Transverse colon (tissue), 4 donors: ENCODE results near the gene DMD. TPM values are rescaled to one million over a fixed set of nuclear protein-coding genes. Genes with fewer than 3 reads are reported as not detected.

ENCODE experiments used
- DNase-seq: peaks from one replicate; pipeline ENCODE4 v3.0.0-alpha.2; 2019
- H3K27ac ChIP-seq, 4 donors: fragments of 200-600 bp; sonication (generic); 2 replicates each; pipeline ENCODE4 v1.5.1; 2016 to 2018; ENCODE audit warnings: inconsistent platforms in 4 of 4
- H3K27me3 ChIP-seq: fragments of 200-600 bp; sonication (generic); 2 replicates; pipeline ENCODE4 v1.5.1; 2017; ENCODE audit warnings: inconsistent platforms
- H3K36me3 ChIP-seq, 4 donors: fragments of 200-600 bp; sonication (generic); 2 replicates each; pipeline ENCODE4 v1.5.1; 2017 to 2019; ENCODE audit warnings: inconsistent platforms in 4 of 4
- H3K4me1 ChIP-seq, 4 donors: fragments of 200-600 bp; sonication (generic); 2 replicates each; pipeline ENCODE4 v1.5.1; 2017 to 2020; ENCODE audit warnings: inconsistent platforms in 4 of 4
- H3K4me3 ChIP-seq, 4 donors: fragments of 200-600 bp; sonication (generic); 1 replicate in 1 of 4; 2 replicates in 3 of 4; pipeline versions ENCODE4 v1.5.1 to v1.6.1; 2017 to 2019; ENCODE audit warnings: inconsistent platforms in 4 of 4
- H3K9me3 ChIP-seq, 2 donors: fragments of 200-600 bp; sonication (generic); 2 replicates each; pipeline ENCODE4 v1.5.1; 2017 to 2019; ENCODE audit warnings: inconsistent platforms in 2 of 2
- EP300 ChIP-seq: sonication (generic); formaldehyde crosslinking; IDR thresholded peaks from one replicate; pipeline ENCODE4 v1.6.1; 2017; ENCODE audit warnings: antibody characterized with exemption, low read depth
- POLR2A ChIP-seq: fragments of 450-650 bp; IDR thresholded peaks from one replicate; pipeline ENCODE4 v1.6.1; 2016; ENCODE audit warnings: antibody characterized with exemption, mild to moderate bottlenecking, moderate library complexity
- POLR2AphosphoS5 ChIP-seq, 3 donors: sonication (generic); formaldehyde crosslinking; IDR thresholded peaks; one replicate each; pipeline ENCODE4 v1.6.1; 2016; ENCODE audit warnings: antibody characterized with exemption in 3 of 3
- WGBS, 2 donors: methylation state at CpG; one replicate each; pipeline ENCODE4 v1.1.5; 2018; ENCODE audit warnings: low coverage in 1 of 2; 5-methylcytosine and 5-hydroxymethylcytosine counted together
- in situ Hi-C, 4 donors: fragments of 200-750 bp; cut with MboI; loops; one replicate each; pipeline versions ENCODE4 v1.15.0 to v1.15.1; 2017; ENCODE audit warnings: low sequenced_read_pairs in 3 of 4, low pct_ligation_motif_present in 1 of 4, low pct_unique_long_range_greater_than_20kb in 1 of 4
- intact Hi-C: fragments of 100-400 bp; cut with DNase I; formaldehyde crosslinking; loops from one replicate; pipeline ENCODE4 v1.15.1; 2023; ENCODE audit warnings: low total_unique reads
- total RNA-seq, 4 donors: library from RNA; depleted of rRNA; stranded (reverse); fragments of >200 nt; gene quantifications; one replicate each; pipeline ENCODE4 v1.1.0, GENCODE V29; 2016
- TF ChIP-seq, protein P1 (sequence below), 5 experiments: fragments of 200-600 bp in 3 of 5; fragments of 450-650 bp in 2 of 5; sonication (generic) in 3 of 5; IDR thresholded peaks; 1 replicate in 2 of 5; 2 replicates in 3 of 5; pipeline ENCODE4 v1.5.1; 2016 to 2017; ENCODE audit warnings: antibody characterized with exemption in 5 of 5, inconsistent platforms in 3 of 5, mild to moderate bottlenecking in 2 of 5, moderate library complexity in 1 of 5

The DMD gene
- total RNA-seq, 4 donors from 2014 or later, result 20.9 to 44.6 (median 32.5) TPM

DNA sequence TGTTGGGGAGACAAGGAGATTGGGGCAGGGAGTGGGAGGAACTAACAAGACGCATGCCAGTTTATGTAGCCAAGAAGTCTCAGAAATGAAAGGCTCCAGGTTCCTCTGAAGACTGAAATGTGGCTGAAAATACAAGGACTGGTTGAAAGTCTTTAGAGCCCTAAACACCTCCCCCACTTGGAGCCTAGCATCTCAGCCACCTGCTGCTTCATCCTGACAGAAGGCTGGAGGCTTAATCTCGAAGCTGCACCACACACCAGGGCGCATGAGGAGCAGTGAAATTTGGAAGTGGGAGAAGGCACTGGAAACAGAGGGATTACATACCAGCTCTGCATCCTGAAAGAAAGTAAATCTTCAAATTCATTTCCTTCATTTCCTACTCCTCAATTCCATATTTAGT is 1978.8 kb downstream of the DMD start:
- Histone ChIP-seq H3K9me3 (no peaks in the 10 kb centered on the region), H3K27me3 (no peaks in the 10 kb centered on the region), H3K4me1 (no peaks in the 10 kb centered on the region), H3K27ac (no peak overlapping the region), H3K4me3 (no peak overlapping the region), H3K36me3 (no peaks in the 10 kb centered on the region)
- no peak for DNase-seq
- no peak for TF ChIP-seq EP300
- no peak for TF ChIP-seq POLR2AphosphoS5 (IDR thresholded peaks at IDR 0.05)
- TF ChIP-seq, protein P1, sequence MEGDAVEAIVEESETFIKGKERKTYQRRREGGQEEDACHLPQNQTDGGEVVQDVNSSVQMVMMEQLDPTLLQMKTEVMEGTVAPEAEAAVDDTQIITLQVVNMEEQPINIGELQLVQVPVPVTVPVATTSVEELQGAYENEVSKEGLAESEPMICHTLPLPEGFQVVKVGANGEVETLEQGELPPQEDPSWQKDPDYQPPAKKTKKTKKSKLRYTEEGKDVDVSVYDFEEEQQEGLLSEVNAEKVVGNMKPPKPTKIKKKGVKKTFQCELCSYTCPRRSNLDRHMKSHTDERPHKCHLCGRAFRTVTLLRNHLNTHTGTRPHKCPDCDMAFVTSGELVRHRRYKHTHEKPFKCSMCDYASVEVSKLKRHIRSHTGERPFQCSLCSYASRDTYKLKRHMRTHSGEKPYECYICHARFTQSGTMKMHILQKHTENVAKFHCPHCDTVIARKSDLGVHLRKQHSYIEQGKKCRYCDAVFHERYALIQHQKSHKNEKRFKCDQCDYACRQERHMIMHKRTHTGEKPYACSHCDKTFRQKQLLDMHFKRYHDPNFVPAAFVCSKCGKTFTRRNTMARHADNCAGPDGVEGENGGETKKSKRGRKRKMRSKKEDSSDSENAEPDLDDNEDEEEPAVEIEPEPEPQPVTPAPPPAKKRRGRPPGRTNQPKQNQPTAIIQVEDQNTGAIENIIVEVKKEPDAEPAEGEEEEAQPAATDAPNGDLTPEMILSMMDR (IDR thresholded peaks at IDR 0.05), result no peak
- no peak for TF ChIP-seq POLR2A
- WGBS, 2 donors, result 55% methylated on average over 3 of the region's 3 CpGs; no CpG with 5 or more reads in 1 of the 2 donors
- in situ Hi-C loops, result no loop called here
- intact Hi-C loops, result no loop called here

DNA sequence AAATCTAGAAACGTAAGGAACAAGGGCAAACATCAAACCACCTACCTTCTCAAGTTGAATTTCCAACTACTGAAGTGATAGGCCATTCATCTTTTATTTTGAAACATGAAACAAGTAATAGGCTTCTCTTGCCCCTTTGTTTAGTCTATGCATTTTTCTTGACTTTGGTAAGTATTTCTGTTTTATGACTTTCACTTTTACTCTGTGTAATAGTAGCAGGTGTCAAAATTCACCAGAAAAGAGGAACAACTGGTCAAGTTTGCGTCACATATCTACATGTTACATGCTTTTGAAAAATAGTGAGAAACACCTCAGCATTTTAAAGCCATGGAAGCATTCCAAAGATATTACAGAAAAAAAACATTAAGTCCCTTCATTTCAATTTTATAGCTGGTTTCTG is 1982.4 kb downstream of the DMD start:
- no peak for DNase-seq
- no peak for TF ChIP-seq EP300
- TF ChIP-seq, protein P1 (IDR thresholded peaks at IDR 0.05), result no peak
- Histone ChIP-seq H3K4me3 (no peak overlapping the region), H3K4me1 (no peaks in the 10 kb centered on the region), H3K36me3 (no peaks in the 10 kb centered on the region), H3K9me3 (no peaks in the 10 kb centered on the region), H3K27me3 (no peaks in the 10 kb centered on the region), H3K27ac (peak overlapping the region in 2 of 4 donors; percentile 2 to 12)
- intact Hi-C loops (no loop called here), in situ Hi-C loops (no loop called here)
- WGBS, 2 donors, result 45 to 58% methylated on average over 2 of the region's 2 CpGs

DNA sequence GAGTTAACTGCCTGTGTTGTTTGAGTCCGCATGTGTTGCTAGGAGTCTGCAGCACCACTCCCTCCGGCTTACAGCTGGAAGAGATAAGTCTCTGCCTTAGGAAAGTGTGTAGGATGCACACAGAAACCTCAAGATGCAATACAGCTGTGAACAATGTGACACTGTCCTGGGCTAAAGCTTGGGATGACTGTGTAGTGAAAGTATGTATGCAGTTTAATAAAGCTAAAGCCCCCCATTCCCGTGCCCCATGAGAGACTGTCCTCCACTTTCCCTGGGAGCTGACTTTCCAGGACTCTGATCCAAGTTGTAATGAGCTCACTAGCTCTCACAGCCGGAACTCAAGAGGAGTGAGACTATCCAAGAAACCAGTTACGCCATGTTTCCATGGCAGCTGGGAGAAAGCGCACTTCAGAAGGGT is 1982.9 kb downstream of the DMD start:
- Histone ChIP-seq H3K36me3 (no peaks in the 10 kb centered on the region), H3K9me3 (no peaks in the 10 kb centered on the region), H3K4me1 (no peaks in the 10 kb centered on the region), H3K27ac (peak overlapping the region in 2 of 4 donors; percentile 2 to 12), H3K27me3 (no peaks in the 10 kb centered on the region), H3K4me3 (no peak overlapping the region)
- TF ChIP-seq, protein P1 (IDR thresholded peaks at IDR 0.05), result no peak
- TF ChIP-seq POLR2A, result no peak
- TF ChIP-seq POLR2AphosphoS5 (IDR thresholded peaks at IDR 0.05), result no peak
- TF ChIP-seq EP300, result no peak
- no peak for DNase-seq
- intact Hi-C loops (no loop called here), in situ Hi-C loops (no loop called here)
- WGBS, 2 donors, result 64% methylated on average over 6 of the region's 6 CpGs; no CpG with 5 or more reads in 1 of the 2 donors

DNA sequence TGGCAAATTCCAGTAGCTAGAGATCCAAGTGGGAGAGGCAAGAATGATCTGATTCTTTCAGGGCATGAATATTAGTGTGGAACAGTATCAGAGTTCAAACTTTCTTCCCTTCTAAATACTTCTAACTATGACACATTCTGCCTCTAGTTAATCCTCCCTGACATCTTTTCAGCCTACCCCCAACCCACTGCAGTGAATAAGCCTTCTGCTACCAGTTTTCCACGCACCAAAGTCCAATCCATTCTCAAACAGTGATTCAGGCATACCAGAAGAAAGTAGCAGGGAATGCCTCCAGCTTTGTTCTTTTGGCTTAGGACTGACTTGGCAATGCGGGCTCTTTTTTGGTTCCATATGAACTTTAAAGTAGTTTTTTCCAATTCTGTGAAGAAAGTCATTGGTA is 1984.1 kb downstream of the DMD start:
- no peak overlapping the region for H3K27ac ChIP-seq
- H3K27me3 ChIP-seq, result no peaks in the 10 kb centered on the region
- H3K9me3 ChIP-seq, result no peaks in the 10 kb centered on the region
- 46% methylated on average over 2 of the region's 2 CpGs; no CpG with 5 or more reads in 1 of the 2 donors for WGBS, 2 donors
- H3K4me1 ChIP-seq, result no peaks in the 10 kb centered on the region
- H3K4me3 ChIP-seq, result no peak overlapping the region
- no peak for DNase-seq
- in situ Hi-C loops, result no loop called here
- TF ChIP-seq, protein P1 (IDR thresholded peaks at IDR 0.05), result no peak
- TF ChIP-seq POLR2A, result no peak
- no peak for TF ChIP-seq EP300
- TF ChIP-seq POLR2AphosphoS5 (IDR thresholded peaks at IDR 0.05), result no peak
- intact Hi-C loops, result no loop called here
- H3K36me3 ChIP-seq, result no peaks in the 10 kb centered on the region
